Skin of body (tissue), 2 donors: ENCODE results near the gene GPRIN2. TPM values are rescaled to one million over a fixed set of nuclear protein-coding genes. Genes with fewer than 3 reads are reported as not detected.
A peak's percentile ranks its signal among the peaks of the same experiment; 100 is the strongest.
"Not testable (repeated sequence)": the region's sequence is repeated elsewhere in the genome, so short reads cannot be mapped to it uniquely, and the experiment has no call there.

Experiments
- DNase-seq: peaks from one replicate; lab custom pipeline; 2025; lab: John Stamatoyannopoulos, UW
- total RNA-seq: library from RNA; depleted of rRNA; stranded (reverse); fragments of >200 nt; gene quantifications from one replicate; pipeline ENCODE4 v1.2.3, GENCODE V29; 2014

Gene GPRIN2
- total RNA-seq, 1 donor from 2014 or later, result 2.8 TPM

DNA sequence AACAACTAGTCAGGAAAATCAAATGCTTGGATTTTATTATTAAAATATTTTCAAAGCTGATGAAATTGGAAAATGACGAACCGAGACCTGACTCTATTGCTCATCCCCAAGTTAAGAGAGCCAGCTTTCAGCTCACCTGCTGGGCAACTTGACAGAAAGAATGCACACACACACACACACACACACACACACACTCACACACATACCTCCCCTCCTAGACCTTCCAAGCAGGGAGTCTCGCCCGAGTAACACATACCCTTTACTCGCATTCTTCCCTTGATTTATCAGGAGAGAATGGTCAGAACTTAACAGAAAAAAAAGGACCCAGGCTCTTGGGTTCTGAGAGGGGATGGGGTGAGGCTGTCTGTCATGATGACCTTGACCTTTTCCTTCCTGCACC is 19.1 kb downstream of the GPRIN2 start:
- DNase-seq, result no peak

DNA sequence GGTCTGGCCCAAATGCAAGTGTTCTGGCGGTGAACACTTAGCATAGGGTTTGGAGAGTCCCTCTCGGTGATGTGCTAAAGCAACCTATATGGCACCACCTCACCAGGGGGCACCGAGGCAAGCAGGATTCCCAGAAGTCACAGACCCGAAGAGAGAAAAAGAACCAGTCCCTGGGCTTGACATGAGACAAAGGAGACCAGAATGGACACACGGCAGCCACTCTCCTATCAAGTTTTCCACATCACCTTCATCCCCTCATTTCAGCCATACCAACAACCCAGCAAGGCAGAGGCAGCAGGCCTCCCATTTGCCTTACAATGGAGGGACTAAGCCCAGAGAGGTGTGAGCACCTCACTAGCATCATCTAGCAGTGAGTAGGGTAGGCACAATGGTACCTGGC is 19.7 kb downstream of the GPRIN2 start:
- no peak for DNase-seq

DNA sequence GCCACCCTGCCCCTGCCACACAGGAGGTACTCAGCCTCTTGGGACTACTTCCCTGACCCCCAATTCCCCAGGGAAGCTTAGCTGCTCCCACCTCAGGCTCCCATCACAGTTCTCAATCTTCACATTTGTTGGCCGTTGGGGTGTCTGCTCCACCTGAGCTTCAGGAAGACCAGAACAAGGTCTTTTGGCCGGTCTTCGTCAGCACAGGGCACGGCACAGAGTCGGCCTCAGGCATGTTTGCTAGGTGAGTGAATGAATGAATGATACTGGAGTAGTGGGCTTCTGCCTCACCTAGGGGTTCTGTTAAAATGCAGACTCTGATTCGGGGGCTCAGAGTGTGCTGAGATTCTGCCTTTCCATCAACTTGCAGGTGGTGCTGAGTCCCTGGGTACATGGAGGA is 20.3 kb downstream of the GPRIN2 start:
- no peak for DNase-seq

DNA sequence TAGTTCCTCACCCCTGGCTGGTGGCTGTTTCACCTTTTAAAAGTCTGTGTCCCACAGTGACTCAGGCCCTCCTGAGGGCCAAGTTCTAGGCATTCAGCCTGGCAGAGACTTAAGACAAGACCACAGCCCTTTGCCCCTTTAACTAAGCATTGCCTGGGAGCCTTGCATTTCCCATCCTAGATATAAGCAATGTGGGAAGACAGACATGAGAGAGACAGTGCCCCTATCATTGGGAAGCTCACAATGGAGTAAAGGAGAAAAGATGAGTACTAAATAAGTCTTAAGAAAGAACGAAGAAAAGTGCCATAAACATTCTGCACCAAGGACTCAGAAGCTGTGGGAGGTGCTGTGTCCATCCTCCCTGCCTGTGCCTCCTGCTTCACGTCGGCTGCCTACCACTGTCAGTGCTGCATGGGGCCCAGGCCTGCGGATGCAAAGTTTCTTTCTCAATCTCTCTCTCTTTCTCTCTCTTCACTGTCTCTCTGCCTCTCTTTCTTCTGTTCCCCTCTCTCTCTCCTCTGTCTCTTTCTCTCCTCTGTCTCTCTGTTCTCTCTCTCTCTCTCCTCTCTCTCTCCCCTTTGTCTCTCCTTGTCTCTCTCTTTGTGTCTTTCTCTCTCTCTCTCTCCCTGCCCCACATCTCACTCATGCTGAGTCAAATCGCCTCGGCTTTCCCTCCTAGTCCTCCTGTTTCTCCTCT is 21.5 kb downstream of the GPRIN2 start:
- DNase-seq, result no peak

DNA sequence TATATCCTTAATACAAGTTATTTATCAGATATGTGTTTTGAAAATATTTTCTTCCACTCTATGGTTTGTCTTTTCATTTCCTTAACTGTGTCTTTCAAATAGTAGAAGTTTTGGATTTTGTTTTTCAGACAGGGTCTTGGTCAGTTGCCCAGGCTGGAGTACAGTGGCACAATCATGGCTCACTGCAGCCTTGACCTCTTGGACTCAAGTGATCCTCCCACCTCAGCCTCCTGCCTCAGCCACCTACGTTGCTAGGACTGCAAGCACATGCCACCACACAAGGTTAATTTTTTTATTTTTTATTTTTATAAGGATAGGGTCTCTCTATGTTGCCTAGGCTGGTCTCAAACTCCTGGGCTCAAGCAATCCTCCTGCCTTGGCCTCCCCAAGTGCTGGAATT is 24.2 kb downstream of the GPRIN2 start:
- DNase-seq, result not testable (repeated sequence)

DNA sequence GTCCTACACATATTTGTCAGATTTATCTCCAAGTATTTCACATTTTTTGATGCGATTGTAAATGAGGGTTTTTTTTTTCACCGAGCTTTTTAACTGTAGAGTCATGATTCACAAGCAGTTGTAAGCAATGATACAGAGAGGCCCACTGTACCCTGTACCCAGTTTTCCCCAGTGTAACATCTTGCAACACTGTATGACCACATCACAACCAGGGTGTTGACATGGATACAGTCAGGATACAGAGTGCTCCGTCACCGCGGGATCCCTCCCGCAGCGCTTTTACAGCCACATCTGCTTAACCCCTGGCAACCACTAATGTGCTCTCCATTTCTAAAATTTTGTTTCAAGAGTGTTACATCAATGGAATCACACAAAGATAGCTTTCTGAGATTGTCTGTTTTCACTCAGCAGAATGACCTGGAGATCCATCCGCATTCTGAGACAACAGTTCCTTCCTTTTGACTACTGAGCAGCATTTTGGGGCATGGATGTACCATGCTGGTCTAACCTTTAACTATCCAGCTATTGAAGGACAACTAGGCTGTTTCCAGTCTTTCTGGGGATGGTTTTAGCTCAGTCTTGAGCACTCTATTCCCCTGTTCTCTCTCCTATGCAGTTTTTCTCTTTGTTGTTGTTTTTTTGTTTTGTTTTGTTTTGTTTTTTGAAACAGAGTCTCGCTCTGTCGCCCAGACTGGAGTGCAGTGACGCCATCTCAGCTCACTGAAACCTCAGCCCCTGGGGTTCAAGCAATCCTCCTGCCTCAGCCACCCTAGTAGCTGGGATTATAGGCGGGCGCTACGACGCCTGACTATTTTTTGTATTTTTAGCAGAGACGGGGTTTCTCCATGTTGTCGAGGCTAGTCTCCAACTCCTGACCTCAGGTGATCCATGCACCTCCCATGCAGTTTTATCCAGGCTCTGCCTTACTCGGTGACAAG is 25.9 kb downstream of the GPRIN2 start:
- DNase-seq, result peak; percentile 88

DNA sequence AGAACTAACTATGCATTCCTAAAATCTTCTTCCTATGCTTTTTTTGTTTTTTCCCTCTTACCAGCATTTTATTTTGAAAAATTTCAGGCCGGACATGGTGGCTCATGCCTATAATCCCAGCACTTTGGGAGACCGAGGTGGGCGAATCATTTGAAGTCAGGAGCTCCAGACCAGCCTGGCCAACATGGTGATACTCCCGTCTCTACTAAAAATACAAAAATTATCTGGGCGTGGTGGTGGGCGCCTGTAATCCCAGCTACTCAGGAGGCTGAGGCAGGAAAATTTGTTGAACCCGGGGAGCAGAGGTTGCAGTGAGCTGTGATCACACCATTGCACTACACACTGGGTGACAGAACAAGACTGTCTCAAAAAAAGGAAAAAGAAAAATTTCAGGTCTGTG is 26.7 kb downstream of the GPRIN2 start:
- DNase-seq, result not testable (repeated sequence)

DNA sequence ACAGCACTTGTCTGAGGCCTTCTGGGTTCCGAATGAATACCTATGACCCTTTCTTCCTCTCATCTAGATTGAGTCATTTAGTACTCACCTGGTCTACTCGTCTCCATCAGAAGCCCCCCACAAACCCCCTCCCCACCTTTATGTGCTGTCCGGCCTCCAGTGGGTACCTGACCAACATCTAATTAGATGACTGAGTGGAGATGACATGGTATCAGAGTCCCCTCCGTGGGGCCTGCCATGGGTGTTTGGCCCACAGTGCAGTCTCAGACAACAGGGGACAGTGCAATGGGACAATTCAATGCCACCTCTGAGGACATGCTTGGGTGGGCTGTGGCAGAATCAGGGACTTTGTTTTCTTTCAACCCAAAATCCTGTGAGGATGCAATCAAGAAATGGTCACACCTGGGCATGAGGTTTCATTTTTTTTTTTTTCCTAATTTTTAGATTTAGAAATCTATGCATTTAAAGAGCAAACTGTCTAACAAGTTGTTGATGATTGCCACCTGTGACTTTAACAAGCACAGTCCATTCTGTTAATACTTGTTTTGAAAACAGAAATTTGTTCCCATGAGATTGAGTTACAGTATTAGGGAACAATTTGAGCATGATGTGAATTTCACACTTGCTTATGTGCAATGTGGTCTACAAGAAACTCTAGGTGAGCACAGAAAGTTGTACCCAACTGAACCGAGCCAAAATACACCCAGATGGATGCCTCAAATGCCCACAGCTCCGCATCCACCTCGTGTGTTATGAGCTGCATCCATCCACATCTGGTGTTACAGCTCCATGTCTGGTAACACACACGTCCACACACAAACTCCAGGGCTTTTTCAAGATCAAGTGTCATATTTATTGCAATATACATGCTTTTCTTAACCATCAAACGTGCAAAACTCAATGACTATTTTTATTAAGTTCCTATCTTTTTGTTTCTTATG is 27.5 kb downstream of the GPRIN2 start:
- no peak for DNase-seq

DNA sequence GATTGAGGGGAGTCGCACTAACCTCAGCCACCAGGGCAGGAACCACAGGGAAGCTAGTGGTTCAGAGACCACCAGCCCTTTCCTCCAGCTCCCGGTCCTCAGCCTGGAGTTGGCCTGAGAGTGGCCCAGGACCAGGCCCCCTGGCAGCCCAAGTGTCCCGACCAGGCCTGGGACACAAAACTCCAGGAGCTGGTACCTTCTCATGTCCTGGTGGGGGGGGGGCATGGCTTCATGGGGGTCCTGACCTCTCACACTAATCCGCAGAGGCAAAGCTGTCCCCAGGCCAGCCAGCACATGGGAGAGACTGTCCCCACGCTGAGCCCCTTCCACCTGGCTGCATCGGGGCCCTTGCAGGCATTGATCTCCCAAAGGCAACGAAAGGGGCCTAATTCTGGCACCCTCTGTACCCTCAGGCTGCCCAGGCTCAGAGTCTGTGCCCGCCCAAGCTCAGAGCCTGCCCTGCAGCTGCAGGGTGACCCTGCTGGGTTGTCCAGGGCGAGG is 28.2 kb downstream of the GPRIN2 start:
- no peak for DNase-seq

DNA sequence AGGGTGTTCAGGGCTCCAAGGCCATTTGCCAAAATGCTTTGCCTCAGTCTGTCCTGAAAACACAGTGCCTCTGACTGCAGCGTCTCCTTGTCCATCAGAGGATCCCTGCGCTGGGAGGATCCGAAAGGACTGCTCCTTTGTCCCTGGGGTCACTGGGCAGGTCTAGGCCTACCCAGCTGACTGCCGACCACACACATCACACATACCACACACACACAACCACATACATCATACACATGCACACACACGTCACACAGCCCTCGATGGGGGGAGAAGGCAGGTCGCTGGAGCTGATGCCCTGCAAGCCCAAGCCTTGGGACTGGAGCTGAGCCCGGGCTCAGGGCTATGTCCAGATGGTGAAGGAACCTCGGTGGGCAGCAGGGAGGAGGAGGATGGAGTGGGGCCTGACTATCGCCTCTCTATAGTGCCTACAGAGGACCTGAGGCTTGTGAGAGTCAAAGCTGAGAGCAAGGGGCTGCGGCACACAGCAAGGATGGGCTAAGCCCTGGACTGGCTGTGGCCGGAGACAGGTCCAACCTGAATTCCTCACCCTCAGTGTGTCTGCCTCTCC is 29.1 kb downstream of the GPRIN2 start:
- DNase-seq, result no peak

DNA sequence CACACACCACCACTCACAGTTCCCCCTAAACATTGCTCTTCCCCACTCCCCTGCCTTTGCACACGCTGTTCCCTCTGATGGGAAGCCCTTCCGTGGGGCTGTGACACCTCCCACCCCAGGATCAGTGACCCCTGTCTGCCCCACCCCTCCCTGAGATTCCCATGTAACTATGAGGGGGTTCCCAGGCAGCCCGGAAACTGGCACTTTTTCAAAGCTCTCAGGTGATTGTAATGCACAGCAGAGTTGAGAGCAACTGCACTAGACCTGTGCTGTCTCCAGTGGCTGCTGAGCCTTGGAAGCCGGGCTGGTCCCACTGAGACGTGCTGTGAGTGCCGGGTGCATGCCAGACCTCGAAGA is 29.8 kb downstream of the GPRIN2 start:
- DNase-seq, result no peak

DNA sequence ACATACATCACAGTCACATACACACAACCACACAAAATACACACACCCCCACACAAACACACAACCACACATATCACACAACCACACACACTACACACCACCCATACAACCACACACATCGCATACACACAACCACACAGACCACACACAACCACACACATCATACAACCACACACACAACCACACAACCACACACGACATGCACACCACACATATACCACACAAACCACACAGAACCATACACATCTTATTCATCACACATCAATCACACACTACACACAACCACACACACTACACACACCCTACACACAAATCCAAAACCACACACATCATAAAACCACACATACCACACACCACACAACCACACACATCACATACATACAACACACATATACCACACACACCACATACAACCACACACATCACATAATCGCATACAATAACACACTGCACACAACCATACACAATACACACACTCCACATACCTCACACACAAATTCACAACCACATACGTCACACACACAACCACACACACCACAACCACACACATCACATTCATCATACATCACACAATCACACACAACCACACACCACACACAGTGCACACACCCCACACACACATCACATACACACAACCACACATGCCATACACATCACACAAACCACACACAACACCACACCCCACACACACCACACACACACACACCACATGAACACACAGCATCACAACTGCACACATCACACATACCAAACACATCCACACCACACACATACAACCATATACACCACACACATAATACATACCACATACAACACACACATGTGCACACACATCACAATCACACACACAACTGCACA is 30.4 kb downstream of the GPRIN2 start:
- no peak for DNase-seq

DNA sequence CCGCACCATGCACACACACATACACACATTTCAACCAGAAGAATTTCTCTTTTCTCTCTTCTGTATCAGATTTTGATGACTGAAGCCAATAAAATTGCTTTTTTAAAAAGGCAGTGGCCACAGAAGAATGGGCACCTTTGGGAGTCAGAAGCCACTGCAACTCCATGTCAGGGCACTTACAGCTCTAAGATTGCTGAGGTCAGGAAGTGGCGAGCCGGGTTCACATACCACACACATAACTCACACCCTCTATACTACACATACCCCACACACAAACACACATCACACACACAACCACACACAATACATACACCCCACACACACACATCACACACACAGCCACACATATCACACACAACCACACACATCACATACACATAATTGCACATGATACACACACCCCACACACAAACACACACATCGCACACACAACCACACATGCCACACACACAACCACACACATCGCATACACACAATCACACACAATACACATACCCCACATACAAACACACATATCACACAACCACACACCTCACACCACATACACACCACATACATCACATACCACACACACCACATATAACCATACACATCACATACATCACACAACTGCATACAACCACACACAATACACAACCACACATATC is 31.2 kb downstream of the GPRIN2 start:
- DNase-seq, result no peak

DNA sequence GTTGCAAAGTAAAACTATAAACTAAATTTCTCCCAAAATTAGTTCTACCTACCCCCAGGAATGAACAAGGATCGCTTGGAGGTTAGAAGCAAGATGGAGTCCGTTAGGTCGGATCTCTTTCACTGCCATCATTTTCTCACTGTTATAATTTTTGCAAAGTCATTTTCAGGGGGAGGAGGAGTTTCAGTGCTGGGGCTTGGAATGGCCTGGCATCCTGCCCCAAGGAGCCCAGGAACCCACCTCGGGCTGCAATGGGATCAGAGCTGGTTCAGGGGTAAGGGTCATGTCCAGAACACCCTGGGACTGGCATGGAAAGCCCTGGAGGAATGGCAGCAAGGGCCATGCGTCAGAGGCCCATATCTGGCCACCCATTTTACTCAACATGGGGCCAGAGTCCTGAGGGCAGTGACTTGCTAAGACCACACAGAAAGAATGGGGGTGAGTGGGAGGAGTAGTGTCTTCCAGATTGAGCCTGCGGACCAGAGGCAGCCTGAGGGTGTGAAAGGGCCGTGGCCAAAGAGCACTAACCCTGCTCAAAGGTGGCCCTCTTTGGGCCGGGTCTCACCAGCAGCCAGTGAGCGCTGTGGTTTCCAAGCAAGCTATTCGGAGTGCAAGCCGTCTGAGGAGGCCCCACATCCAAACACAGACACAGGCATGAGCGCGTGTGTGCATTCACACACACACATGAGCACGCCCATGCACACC is 31.8 kb downstream of the GPRIN2 start:
- no peak for DNase-seq

DNA sequence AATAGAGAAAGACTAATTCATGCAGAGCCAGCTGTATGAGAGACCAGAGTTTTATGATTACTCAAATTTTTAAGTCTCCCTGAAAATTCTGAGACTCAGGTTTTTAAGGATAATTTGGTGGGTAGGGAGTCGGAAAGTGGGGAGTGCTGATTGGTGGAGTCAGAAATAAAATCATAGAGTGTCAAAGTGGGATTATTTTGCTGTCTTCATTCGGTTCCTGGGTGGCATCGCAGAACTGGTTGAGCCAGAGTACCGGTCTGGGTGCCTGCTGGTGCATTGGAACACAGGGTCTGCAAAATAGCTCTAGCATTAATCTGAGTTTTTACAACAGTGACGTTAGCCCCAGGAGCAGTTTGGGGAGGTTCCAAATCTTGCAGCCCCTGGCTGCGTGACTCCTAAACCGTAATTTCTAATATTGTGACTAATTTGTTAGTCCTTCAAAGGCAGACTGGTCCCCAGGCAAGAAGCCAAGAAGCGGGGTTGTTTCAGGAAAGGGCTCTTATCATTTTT is 32.4 kb downstream of the GPRIN2 start:
- no peak for DNase-seq

DNA sequence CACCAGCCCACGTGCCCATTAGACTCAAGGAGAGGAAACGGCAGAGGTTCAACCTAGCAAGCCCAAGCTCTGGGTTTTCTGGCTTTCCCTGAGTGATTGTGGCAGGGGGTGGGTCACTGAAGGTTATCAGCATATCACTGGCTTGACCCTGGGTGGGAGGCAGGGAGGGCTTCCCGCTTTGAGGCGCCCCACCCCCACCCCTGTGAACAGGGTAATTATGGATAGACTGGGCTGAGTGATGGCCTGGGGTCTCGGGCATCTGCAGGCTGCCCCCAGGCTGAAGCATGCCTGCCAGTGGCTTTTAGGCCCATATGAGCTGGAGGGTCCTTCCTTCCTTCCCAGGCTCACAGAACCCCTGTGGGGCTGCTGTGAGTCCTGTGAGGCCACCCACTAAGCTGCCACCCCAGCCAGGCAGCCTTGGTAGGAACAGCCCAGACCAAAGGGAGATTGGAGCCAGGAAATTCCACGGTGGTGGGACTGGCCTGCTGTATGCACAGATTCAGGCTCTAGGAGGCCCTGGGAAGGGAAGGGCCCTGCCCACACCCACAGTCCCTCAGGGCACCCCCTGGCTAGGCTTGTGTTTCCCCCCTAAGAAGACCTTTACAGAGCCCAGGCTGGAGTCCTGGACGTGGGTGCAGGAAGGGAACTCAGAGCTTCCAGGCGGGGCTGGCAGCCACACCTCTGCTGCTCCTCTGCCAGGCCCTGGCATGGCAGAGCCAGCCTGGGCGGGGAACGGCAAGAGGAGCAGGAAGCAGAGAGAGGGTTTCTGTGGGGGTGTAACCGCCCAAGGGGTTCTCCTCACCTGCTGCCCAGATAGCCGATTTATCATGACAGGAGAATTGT is 33.1 kb downstream of the GPRIN2 start:
- no peak for DNase-seq

DNA sequence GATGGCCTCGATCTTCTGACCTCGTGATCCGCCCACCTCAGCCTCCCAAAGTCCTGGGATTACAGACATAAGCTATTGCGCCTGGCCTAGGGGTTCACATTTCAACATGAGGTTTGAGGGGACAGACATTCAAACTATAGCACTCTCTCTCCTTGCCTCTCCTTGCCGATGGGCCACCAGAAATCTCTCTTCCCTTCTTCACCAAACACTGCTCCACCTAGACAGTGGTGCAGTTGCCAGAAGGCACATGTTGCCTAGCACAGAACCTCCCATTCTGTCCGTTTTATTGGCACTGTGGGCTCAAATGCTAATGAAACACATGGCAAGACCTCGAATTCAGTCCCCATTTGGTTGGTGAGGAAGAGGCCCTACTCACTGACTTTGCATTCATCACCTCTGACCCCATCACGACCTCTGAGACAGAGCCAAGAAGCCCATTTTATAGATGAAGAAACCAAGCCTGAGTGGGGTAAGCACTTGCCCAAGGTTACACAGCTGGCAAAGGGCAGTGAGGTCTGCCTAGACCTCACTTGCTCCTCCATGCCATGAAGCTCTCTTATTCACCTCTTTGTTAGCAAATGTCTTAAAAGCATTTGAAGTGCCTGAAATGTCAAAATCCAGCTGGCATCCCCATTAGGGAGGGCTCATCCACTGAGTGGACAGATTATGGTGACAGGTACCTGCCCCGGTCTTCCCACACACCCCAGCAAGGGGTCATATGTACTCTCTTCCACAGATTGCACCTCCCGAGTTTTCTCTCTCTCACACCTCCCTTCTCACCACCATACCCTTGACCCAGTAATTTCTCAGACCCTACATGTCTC is 34.0 kb downstream of the GPRIN2 start:
- DNase-seq, result no peak
